ENCODE results near the gene MYEOV.

Gene MYEOV

DNA sequence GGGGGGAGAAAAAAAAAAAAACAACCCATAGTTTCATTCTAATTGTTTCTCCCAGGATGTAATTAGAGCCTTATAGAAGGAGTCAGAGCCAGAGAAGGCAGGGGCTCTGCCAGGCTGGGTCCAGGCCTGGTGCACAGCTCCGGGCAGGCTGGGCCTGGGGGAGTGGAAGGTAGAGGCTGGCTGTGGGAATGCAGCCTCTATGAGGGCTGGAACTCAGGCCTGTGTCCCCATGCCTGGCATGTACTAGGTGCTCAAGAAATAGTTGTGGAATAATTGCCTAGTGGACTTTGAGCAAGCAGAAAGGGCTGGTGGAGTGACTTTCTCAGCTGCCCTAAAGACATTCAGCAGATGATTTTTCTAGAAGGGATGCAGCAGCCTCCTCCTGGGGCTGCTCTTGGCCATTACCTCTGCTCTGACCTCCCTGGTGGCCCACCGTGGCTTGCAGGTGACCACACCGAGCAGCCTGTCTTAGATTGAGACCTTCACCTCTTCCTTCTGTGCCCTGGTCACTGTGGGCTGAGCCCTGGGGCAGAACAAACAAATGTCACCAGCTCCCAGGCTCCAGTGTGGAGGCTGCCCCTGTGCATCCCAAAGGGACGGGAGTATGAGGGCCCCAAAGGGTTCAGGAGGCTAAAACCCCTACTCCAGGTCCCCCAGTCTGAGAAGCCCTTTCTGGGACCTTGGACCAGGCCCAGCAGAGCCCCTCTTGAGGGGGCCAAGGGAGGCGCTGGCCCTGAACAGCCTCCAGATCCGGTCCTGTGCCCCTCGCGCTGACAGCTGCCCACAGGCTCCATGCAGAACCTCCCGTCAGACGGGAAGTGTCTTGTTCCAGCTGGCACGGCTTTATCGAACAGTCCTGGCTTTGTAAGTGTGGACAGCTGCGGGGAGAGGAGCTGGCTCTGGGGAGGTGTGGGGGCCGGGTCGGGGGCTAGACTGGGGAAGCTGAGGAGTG lies 18.8 kb downstream of the MYEOV start:
- DNase-seq (ENCODE audit: extremely low spot score, insufficient read length, low read depth) (no peak), FAIRE-seq (no peak)

DNA sequence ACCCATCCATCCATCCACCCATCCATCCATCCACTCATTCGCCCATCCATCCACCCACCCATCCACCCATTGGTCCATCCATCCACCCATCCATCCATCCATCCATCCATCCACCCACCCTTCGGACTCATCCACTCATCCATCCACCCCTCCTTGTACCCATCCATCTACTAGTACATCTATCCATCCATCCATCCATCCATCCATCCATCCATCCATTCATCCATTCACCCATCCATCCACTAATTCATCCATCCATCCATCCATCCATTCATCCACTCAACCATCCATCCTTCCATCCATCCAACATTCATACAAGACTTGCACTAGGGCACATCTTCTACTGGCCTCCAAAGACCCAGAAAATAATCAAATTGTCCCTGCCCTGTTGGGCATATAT lies 20.0 kb downstream of the MYEOV start:
- DNase-seq (ENCODE audit: extremely low spot score, insufficient read length, low read depth) (no peak), FAIRE-seq (no peak)

DNA sequence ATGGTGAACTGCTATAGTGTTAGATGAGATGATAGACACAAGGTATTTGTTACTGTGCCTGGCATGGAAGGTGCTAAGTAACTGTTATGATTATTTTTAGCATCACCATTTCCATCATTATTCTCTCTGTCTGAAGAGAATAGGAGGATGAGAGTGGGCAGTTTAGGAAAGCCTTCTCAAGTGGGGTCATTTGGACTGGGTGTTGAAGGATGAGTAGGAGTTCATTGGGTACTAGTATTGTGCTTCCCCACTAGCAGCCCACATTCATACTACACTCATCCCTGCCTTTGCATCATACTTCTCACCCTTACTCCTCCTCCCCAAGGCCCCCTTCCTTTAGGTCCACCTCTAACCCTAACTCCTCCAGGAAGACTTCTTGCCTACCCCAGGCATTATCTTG lies 20.6 kb downstream of the MYEOV start:
- DNase-seq (ENCODE audit: extremely low spot score, insufficient read length, low read depth) (no peak), FAIRE-seq (no peak)

DNA sequence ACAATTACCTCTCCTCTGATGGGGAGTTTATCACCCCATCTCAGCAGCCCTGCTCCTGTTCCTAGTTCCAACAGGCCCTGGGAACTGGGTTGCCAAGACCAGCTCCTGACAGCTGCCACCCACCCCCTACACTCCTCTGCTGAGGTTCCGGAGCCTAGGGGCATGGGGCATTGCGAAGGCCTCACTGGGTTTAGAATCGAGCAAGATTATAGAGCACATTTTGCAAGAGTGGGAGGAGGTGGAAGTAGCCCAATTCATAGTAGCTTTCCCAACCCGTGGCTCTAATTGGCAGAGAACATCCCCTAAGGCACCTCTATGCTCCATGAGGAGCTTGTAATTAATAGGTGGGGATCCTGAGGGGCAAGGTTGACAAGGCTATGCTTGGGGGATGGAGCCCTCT lies 23.0 kb downstream of the MYEOV start:
- no peak for FAIRE-seq

DNA sequence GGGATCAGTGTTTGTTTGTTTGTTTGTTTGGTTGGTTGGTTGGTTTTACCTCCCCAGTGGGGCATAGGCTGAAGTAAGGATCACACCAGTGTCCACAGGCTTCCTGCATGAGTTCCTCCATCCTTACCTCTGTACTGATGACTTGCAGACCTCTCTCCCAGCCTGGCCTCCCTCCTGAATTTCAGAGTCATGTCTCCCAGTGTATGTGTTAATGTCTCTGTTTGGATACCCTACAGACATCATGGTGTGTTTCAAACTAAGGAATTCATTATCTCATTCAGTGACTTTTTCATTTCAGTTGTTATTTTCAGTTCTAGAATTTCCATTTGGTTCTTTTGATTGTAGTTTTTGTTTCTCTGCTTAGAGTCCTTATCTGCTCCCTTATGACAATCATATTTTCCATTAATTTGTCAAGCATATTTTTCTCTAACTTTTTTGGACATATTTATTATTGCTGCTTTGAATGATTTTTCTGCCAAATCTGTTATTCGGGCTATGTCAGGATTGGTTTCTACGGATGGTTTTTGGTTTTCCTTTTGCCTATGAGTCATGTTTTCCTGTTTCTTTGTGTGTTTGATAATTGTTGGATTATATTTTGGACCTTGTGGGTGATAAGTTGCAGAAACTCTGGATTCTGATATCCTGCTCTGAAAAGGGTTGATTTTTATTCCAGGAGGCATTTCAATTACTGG lies 23.6 kb downstream of the MYEOV start:
- no peak for FAIRE-seq
- DNase-seq (ENCODE audit: extremely low spot score, insufficient read length, low read depth), result no peak

More for the DNA sequence above, 23.0 kb downstream of the MYEOV start:
- no peak for DNase-seq (ENCODE audit: extremely low spot score, insufficient read length, low read depth)

DNA sequence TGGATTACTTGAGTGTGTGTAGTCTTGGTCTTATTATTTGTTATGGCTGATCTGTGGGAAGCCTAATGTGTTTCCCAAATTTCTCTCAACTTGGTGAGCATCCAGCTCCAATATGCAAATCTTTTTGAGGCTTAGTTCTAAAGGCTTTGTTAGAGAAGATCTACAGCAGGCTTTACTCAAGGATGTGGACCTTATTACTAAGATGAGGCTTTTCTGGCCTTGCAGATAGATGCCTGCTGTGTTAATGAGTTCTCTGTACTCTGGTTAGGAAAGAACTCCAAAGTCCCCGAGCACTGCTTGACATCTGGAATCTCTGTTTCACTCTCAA lies 24.1 kb downstream of the MYEOV start:
- no peak for FAIRE-seq
- DNase-seq (ENCODE audit: extremely low spot score, insufficient read length, low read depth), result no peak

DNA sequence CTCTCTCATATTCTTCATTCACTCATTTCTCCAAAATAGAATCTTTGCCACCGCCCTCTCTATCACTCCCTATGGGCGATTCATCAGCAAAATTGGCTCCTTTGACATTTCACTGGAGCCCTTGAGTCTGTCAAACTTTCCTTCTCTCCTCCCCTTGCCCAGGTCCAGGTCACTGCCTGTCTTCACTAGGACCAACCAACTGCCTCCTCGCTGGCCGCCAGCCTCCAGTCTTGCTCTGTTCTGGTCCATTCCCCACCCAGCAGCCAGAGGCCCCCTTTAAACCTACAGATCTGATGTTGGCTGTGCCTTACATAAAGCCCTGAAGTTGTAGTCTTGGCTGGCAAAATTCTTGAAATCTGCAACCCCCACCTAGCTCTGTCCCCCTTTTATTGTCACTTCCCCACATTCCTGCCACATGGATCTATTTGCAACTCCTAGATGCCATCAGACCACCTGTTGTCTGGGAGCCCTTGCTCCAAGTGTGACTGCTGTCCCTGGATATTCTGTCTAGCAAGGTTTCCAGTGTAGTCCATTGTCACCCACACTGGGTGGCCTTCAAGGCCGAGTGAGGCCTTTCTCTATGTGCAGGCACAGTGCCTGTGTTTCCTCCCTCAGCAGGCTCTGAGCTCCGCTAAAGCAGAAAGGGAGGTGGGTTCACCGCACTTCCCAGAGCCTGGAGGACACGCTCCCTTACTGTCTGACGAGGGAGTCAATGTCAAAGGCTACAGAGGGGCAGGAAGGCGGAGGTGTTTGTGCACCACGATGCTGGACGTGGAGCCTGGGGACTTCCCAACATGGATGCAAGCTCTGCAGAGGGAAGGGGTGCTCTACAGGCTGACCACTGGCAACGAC lies 25.5 kb downstream of the MYEOV start:
- FAIRE-seq (no peak), DNase-seq (ENCODE audit: extremely low spot score, insufficient read length, low read depth) (no peak)

DNA sequence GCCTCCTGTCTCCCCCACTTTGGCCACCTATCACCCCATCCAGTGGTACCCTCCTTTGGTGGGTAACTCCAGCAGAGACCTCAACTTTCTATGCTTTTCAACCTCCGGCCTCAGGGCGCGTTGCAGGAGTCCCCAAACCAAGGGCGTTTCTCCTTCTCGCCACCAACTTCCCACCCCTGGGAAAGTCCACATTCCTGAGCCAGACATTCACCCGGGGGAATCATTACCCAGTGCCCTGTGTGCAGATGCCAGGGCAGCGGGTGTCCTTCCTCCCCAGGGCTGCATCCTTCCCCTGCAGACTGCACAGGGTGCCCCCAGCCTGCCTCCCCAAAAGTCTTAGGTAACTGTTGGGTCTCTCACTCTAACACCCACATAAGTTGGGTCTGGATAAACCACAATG lies 26.4 kb downstream of the MYEOV start:
- DNase-seq (ENCODE audit: extremely low spot score, insufficient read length, low read depth), result no peak
- FAIRE-seq, result no peak

DNA sequence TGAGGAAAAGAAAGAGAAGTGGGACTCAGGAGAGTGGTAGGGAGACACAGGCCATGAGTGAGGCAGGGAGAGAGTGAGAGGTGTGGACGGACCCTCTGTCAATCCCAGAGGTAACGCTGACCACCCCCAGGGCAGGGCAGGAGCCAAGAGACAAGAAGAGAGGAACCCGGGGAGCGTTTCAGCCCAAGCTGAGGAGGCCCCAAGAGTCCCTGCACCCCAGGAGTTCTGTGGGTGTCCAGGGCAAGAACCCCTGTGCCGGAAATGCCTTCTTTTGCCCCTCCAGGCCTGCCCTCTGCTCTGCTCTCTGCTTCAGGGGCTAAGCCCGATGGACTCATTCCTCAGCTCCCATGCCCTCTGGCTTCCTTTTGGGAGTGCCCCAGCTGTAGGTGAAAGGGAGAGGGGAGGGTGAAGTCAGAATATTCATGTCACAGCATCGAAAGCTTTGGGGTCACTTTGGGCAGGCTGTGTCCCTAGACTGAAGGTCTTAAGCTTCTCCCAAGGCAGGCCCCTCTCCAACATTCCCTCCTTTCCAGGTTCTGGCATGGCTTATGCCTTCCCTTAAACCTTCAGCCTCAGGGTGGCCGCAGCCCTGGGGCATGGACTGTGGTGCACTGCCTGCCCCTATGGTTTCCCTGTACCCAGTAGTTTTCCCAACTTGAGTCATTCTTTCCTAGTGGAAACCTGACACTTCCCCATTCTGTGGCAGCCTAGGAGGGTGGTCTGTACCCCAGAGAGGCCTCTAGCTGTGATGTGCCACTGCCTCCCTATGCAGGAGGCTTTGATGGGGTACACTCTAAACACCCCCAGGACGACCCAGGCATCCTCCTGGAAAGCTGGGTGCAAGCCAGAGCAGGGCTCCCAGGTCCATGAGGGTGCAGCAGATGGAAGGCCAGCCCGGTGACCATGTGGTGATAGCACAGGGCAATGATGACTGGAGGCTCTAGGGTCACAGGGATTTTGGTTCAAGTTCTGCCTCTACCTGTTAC lies 27.1 kb downstream of the MYEOV start:
- DNase-seq (ENCODE audit: extremely low spot score, insufficient read length, low read depth) (no peak), FAIRE-seq (no peak)

DNA sequence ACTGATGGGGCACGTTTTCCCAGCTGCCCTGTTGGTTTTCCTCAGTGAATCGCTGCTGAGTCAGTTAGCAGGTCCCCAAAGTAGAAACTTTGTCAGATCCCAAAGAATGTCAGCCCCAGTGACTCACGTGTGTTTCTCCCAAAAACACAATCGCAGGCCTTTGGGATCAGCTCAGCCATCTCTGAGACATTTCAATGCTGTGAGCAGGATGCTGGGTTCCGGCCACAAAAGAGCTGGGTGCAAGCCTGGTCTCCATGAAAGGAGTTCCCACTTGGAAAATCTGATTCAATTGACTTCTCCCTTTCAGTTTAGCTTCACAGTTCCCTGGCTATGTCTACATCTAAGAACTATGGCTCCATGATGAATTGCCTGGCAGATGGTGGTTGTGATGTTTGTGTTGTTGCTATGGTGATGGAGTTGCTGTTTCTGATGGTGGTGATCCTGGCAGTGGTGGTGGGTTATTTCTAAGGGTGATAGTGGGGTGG lies 28.0 kb downstream of the MYEOV start:
- FAIRE-seq, result no peak
- no peak for DNase-seq (ENCODE audit: extremely low spot score, insufficient read length, low read depth)

DNA sequence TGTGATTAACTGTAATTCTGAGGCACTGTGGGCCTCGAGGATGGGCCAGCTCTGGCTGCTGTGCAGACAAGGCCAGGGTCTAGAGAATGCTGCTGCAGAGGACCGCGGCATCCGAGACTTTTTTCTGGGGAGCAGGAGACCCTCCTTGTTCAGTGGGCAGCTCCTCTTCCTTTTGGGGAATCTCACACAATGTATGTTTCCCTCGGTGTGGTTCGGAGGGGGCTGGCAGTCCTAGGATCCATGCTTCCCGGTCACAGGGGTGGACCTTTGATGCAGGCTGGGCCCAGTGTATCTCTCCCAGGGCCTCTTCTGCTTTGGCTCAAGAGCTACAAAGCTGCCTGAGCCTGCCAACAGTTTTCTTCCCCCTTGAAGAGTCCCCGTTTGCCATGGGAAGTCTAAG lies 31.5 kb downstream of the MYEOV start:
- DNase-seq (ENCODE audit: extremely low spot score, insufficient read length, low read depth), result no peak
- FAIRE-seq, result no peak

DNA sequence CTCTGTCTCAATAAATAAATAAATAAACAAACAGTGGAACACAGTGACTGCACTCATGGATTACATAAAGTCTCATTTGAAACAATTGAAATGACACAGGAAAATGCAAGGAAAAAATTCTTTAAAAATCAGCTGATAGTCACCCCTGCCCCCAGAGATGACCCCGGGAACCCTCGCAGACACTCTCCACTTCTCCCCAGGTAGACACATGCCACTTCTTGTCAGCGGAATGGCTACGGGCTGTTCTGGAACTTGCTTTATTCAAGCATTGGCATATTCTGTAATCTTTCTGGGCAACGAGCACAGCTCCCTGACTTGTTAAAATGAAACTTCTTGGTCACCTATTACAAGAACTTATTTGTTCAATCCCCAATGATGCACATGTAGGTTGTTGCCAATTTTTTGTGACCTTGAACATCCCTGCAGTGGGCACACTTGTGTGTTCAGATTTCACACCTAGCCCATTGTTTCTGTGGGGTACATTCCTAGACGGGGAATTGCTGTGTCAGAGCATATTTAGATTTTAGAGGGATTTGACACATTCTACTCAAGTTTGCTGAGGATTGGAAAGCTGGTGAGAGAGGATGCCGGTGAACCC lies 32.8 kb downstream of the MYEOV start:
- DNase-seq (ENCODE audit: extremely low spot score, insufficient read length, low read depth) (no peak), FAIRE-seq (no peak)

DNA sequence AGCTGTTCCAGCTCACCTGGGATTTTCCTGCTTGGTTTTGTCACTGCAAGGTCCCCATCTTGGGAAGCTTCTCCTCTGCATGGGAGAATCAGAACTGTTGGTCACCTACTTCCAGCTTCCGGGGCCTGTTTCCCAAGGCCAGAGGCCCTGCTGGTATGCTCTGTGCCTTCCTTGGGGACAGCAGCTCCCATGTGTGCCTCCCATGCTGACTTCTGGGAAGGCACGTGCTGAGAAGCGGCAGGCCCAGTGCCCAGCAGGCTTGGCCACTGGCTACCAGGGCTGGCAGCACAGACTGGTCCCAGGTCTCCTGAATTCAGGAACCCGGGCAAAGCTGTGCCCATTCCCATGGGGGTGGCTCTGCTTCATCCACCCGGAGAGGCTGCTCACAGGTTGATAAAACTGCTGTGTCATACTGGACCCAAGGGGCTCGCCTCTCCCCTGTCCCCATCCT lies 33.8 kb downstream of the MYEOV start:
- no peak for DNase-seq (ENCODE audit: extremely low spot score, insufficient read length, low read depth)
- no peak for FAIRE-seq

DNA sequence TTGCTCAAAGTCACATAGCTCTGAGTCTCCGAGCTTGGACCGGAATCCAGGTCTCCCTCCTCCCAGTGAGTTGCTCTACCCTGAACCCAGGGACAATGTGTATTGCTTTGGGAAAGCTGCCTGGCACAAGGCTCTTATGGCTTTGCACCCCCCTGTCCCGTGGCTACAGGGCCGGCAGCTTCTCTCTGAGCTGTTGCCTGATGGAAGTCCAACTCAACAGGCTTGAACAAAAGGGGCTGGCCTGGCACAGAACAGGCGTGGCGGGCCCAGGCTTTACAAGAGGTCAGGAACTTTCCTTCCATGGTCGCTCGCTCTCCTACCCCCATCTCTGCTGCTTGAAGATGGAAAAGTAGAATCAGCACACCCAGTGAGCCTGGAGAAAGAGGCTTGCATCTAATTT lies 34.3 kb downstream of the MYEOV start:
- DNase-seq (ENCODE audit: extremely low spot score, insufficient read length, low read depth), result no peak
- FAIRE-seq, result no peak

DNA sequence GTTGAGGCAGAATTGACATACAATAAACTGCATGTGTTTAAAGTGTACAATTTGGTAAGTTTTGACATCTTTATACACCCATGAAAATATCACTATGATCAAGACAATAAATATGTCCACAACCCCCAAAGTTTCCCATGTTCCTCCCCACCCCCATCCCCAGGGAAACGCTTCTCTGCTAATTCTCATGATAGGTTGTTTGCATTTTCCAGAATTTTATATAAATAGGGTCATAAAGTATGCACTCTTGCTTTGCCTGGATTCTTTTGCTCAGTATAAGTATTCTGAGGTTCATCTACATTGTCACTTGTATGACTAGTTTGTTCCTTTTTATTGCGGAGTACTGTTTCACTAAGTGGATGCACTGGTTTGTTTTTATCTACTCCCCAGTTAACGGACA lies 35.6 kb downstream of the MYEOV start:
- no peak for FAIRE-seq
- DNase-seq (ENCODE audit: extremely low spot score, insufficient read length, low read depth), result no peak

DNA sequence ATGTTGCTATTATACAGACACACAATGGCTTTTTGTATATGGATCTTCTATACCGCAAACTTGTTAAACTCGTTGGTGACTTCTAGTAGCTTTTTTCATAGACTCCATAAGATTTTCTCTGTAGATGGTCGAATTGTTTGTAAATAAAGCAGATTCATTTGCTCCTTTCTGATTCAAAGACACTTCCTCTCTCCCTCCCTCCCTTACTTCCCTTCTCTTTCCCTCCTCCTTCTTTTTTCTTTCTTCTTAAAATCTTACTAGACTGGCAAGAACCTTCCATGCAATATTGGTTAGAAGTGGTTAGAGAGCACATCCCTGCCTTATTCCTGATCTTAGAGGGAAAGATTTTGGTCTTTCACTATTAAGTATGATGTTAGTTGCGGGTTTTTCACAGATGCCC lies 36.4 kb downstream of the MYEOV start:
- FAIRE-seq, result no peak
- no peak for DNase-seq (ENCODE audit: extremely low spot score, insufficient read length, low read depth)

DNA sequence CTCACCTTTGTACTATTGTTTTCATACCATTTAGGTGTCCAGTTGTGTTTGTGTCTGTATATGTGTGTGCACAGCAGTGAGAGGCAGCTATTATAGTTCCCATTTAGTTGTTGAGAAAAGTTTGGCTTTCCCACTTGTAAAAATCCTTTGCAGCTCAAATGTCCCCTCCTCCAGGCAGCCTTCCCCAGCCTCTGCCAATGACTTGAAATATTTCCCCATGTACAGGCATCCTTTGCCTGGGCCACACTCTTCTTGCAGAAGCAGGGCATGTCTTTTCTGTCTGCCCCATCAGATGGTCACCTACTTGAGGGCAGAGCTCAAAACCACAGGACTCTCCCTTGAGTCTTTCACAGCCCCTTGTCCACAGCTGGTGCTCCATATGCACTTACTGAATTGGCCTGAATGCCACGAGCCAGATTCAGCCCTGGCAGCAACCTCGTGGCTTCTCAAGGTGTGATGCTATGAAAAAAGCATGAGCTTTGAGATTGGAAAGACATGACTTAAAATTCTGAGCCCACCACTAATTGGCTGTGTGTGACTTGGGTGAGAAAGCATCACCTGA lies 39.3 kb downstream of the MYEOV start:
- FAIRE-seq (no peak), DNase-seq (ENCODE audit: extremely low spot score, insufficient read length, low read depth) (no peak)

DNA sequence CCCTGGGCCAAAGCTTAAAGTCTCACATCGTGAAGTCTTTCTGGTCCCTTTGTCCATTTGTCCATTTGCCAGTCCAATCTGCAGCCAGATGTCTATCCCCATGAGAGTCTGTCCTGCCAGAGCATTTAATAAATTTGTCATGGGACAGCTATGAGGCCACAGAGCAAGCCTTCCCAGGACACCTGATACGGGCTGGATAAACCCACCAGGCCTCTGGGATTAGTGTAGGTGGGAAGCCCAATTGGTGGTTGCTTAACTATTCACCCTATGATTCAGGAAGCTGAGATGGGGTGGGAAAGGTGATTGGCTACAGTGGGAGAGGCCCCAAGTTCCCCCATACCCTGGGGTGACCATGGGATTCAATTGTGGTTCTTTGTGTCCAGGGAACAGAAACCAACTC lies 39.9 kb downstream of the MYEOV start:
- no peak for DNase-seq (ENCODE audit: extremely low spot score, insufficient read length, low read depth)
- no peak for FAIRE-seq
